Upper lobe of right lung (tissue), 1 donor: ENCODE measurements around the gene ZSCAN31. TPM values are rescaled to one million over a fixed set of nuclear protein-coding genes. Genes with fewer than 3 reads are reported as not detected.
"Not testable (repeated sequence)": the region's sequence is repeated elsewhere in the genome, so short reads cannot be mapped to it uniquely, and the experiment has no call there.

Experiments
- ATAC-seq: fragments of 200-7000 bp; cut with Tn5 transposase; one replicate; pipeline ENCODE4 v1.9.1; 2020; ENCODE audit warnings: mild to moderate bottlenecking, moderate library complexity
- DNase-seq: peaks from one replicate; pipeline ENCODE4 v3.0.0-alpha.2; 2020
- H3K27ac ChIP-seq: fragments of 200-600 bp; one replicate; pipeline ENCODE4 v1.8.0; 2022
- H3K27me3 ChIP-seq: fragments of 200-600 bp; one replicate; pipeline ENCODE4 v1.8.0; 2022; ENCODE audit warnings: mild to moderate bottlenecking
- H3K36me3 ChIP-seq: fragments of 200-600 bp; one replicate; pipeline ENCODE4 v1.8.0; 2022
- H3K4me1 ChIP-seq: fragments of 200-600 bp; one replicate; pipeline ENCODE4 v1.8.0; 2022
- H3K4me3 ChIP-seq: fragments of 200-600 bp; one replicate; pipeline ENCODE4 v1.8.0; 2022; ENCODE audit warnings: mild to moderate bottlenecking
- H3K9me3 ChIP-seq: fragments of 200-600 bp; one replicate; pipeline ENCODE4 v1.8.0; 2022
- intact Hi-C: fragments of 100-400 bp; cut with DNase I; formaldehyde crosslinking; loops from one replicate; pipeline ENCODE4 v1.11.0; 2022
- total RNA-seq: library from RNA; stranded (reverse); fragmentation: NEBNext Ultra II Directional; extraction: Animal tissue kit (Norgen Biotek cat#: 25700); gene quantifications from one replicate; pipeline ENCODE4 v1.2.1, GENCODE V29; 2021
- TF ChIP-seq, protein P1 (sequence below): fragments of 200-600 bp; IDR thresholded peaks from one replicate; pipeline ENCODE4 v1.8.0; 2022; ENCODE audit warnings: antibody characterized with exemption
- donor health status: DM: no; HTN: yes; CAD: no; lungs with severe emphysema.

Gene ZSCAN31
- total RNA-seq, 1 donor from 2014 or later, result 28.5 TPM

- Histone ChIP-seq H3K4me3 (no peak overlapping the region), H3K27me3 (no peaks in the 10 kb centered on the region), H3K36me3 (peaks cover 15% of the 10 kb centered on the region), H3K9me3 (peaks cover 17% of the 10 kb centered on the region), H3K27ac (no peak overlapping the region), H3K4me1 (no peaks in the 10 kb centered on the region)
- ATAC-seq (no peak), DNase-seq (no peak)
- TF ChIP-seq, protein P1, sequence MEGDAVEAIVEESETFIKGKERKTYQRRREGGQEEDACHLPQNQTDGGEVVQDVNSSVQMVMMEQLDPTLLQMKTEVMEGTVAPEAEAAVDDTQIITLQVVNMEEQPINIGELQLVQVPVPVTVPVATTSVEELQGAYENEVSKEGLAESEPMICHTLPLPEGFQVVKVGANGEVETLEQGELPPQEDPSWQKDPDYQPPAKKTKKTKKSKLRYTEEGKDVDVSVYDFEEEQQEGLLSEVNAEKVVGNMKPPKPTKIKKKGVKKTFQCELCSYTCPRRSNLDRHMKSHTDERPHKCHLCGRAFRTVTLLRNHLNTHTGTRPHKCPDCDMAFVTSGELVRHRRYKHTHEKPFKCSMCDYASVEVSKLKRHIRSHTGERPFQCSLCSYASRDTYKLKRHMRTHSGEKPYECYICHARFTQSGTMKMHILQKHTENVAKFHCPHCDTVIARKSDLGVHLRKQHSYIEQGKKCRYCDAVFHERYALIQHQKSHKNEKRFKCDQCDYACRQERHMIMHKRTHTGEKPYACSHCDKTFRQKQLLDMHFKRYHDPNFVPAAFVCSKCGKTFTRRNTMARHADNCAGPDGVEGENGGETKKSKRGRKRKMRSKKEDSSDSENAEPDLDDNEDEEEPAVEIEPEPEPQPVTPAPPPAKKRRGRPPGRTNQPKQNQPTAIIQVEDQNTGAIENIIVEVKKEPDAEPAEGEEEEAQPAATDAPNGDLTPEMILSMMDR, result no peak
- intact Hi-C loops, result no loop called here
Observed at GRCh38 chr6:28323813-28324424, 12.0 kb downstream of the ZSCAN31 start.

GRCh38 chr6:28322661-28323060 lies 13.3 kb downstream of the ZSCAN31 start:
- intact Hi-C loops, result no loop called here
- H3K27me3 ChIP-seq, result no peaks in the 10 kb centered on the region
- H3K36me3 ChIP-seq, result peaks cover 15% of the 10 kb centered on the region
- H3K4me1 ChIP-seq, result no peaks in the 10 kb centered on the region
- TF ChIP-seq, protein P1, result no peak
- H3K4me3 ChIP-seq, result no peak overlapping the region
- ATAC-seq (no peak), DNase-seq (no peak)
- H3K9me3 ChIP-seq, result peaks cover 17% of the 10 kb centered on the region
- H3K27ac ChIP-seq, result no peak overlapping the region

DNA sequence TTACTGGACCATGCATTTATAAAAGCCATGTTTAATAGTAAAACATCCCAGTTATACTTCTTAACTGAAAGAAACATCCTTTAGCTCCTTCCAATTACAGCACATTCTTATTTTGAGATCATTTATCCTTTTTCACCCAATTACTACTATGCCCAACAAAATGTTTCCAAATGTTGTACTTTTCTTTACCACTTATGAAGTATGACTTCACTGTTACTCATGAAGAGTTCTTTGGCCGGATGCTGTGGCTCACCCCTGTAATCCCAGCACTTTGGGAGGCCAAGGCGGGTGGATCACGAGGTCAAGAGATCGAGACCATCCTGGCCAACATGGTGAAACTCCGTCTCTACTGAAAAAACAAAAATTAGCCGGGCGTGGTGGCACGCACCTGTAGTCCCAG lies 18.1 kb downstream of the ZSCAN31 start:
- DNase-seq, ATAC-seq, H3K27me3 ChIP-seq, H3K9me3 ChIP-seq, intact Hi-C loops, H3K4me1 ChIP-seq, H3K36me3 ChIP-seq, H3K27ac ChIP-seq, H3K4me3 ChIP-seq: not testable (repeated sequence)

DNA sequence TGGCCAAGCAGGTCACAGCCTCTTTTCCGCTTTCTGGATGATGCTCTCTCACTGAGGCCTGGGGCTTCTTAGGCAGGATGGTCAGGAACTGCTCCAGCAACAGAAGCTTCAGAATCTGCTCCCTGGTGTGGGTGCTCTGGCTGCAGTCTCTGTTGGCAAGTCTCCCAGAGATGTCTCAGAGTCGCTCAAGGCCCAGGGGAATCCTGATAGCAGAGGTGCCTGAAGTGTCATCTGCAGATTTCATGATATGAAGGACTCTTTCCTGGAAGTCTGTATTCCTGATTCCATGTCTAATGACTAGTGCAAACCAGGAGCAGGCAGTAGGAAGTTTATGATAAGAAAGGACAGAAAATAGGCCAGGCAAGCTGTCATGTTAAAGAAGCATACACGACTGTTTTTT lies 20.3 kb downstream of the ZSCAN31 start:
- DNase-seq (no peak), ATAC-seq (no peak)
- no peak overlapping the region for H3K4me3 ChIP-seq
- no peaks in the 10 kb centered on the region for H3K4me1 ChIP-seq
- no peaks in the 10 kb centered on the region for H3K9me3 ChIP-seq
- no peaks in the 10 kb centered on the region for H3K36me3 ChIP-seq
- TF ChIP-seq, protein P1, result no peak
- H3K27me3 ChIP-seq, result no peaks in the 10 kb centered on the region
- H3K27ac ChIP-seq, result no peak overlapping the region
- intact Hi-C loops, result no loop called here

GRCh38 chr6:28312939-28313338 lies 23.0 kb downstream of the ZSCAN31 start:
- TF ChIP-seq, protein P1, result no peak
- intact Hi-C loops, result no loop called here
- DNase-seq (no peak), ATAC-seq (no peak)
- H3K36me3 ChIP-seq, result no peaks in the 10 kb centered on the region
- peaks cover 5% of the 10 kb centered on the region for H3K9me3 ChIP-seq
- no peak overlapping the region for H3K27ac ChIP-seq
- H3K4me1 ChIP-seq, result no peaks in the 10 kb centered on the region
- no peak overlapping the region for H3K4me3 ChIP-seq
- H3K27me3 ChIP-seq, result no peaks in the 10 kb centered on the region

DNA sequence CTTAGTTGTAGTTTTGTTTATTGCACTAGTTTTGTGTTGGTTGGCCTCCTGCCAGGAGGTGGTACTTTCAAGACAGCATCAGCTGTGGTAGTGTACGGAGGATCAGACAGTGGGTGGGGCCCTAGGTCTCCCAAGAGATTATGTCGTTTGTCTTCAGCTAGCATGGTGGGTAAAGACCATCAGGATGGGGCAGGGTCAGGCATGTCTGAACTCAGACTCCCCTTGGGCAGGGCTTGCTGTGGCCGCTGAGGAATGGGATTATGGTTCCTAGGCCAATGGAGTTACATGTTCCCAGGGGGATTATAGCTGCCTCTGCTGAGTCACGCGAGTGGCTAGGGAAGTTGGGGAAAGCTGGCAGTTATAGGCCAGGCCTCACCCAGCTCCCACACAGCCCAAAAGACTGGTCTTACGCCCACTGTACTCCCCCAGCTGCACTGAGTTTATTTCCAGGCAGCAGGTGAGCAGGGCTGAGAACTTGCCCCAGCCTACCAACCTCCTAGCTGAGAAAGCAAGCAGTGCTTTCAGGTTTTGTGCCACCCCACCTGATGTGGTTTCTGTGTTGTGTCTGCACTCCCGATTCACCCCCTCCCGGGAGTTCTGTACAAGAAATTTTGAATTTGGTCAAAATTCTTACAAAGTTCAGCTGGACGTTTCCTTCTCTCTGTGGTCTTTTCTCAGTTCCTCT lies 24.7 kb downstream of the ZSCAN31 start:
- Histone ChIP-seq H3K9me3 (peaks cover 12% of the 10 kb centered on the region), H3K36me3 (no peaks in the 10 kb centered on the region), H3K27ac (no peak overlapping the region), H3K4me3 (no peak overlapping the region), H3K4me1 (no peaks in the 10 kb centered on the region), H3K27me3 (no peaks in the 10 kb centered on the region)
- DNase-seq (no peak), ATAC-seq (no peak)
- TF ChIP-seq, protein P1, result no peak
- intact Hi-C loops, result no loop called here

DNA sequence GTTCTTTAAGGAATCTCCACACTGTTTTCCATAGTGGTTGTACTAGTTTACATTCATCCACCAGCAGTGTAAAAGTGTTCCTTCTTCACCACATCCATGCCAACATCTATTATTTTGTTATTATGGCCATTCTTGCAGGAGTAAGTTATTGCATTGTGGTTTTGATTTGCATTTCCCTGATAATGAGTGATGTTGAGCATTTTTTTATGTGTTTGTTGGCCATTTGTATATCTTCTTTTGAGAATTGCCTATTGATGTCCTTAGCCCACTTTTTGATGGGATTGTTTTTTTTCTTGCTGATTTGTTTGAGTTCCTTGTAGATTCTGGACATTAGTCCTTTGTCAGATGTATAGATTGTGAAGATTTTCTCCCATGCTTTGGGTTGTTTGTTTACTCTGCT lies 29.6 kb downstream of the ZSCAN31 start:
- intact Hi-C loops, H3K4me3 ChIP-seq, H3K4me1 ChIP-seq, H3K27ac ChIP-seq, ATAC-seq, DNase-seq, H3K36me3 ChIP-seq, H3K27me3 ChIP-seq: not testable (repeated sequence)
- peaks cover 16% of the 10 kb centered on the region for H3K9me3 ChIP-seq
